T-helper 9 cell (primary cell): ENCODE results near the gene IL4R.
"Not testable (repeated sequence)": the region's sequence is repeated elsewhere in the genome, so short reads cannot be mapped to it uniquely, and the experiment has no call there.

ENCODE experiments used
- DNase-seq: peaks from one replicate; pipeline ENCODE4 v3.0.0-alpha.2; 2020

Gene IL4R

DNA sequence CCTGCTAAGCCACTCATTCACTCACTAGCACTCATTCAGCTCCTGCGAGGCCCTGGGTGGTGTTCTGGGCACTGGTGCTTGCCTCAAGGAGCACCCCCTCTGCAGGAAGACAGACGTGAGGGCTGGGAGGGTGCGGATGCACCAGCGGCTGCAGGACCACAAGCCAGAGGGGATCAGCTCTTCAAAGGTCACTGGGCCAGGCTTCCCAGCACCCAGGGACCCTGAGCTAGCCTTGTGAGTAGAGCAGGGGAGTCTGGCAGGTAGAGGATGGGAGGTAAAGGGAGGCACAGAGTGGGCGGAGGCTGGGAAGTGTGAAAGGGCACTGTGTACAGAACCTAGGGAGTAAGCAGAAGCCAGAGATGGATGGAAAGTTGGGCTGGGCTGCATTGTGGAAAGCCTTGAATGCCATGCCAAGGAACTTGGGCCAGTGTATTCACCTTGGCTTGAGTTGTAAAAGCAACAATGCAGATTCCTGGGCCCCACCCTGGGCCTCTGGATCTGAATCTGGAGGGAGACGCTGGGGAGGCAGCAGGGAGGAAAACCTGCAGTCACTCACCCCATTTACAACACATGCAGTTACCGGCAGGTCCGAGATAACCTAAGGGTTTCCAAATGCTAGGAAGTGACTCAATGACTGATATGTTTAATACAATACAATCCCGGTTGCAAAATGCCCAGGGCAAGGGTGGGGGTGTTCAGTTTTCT, 1.7 kb downstream of the IL4R start:
- no peak for DNase-seq

DNA sequence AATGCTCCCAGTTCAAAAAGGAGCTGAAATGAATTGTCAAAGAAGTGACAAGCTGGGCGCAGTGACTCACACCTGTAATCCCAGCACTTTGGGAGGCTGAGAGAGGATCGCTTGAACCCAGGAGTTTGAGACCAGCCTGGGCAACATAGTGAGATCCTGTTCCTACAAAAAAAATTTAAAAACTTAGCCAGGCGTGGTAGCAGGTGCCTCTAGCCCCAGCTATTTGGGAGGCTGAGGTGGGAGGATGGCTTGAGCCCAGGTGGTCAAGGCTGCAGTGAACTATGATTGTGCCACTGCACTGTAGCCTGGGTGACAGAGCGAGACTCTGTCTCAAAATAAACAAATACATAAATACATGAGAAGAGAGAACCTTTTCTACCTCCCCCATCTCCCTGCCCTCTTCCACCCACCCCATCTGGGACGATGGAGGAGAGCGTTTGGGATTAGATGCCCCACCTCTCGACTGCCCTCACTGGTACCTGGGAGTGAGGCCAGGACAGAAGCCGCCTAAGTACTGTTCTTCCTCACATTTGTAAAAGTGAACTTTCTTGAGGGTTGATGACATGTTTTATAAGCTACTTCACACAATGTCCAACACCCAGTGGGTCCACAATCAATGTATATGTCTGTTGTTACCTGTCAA, 2.4 kb downstream of the IL4R start:
- no peak for DNase-seq

DNA sequence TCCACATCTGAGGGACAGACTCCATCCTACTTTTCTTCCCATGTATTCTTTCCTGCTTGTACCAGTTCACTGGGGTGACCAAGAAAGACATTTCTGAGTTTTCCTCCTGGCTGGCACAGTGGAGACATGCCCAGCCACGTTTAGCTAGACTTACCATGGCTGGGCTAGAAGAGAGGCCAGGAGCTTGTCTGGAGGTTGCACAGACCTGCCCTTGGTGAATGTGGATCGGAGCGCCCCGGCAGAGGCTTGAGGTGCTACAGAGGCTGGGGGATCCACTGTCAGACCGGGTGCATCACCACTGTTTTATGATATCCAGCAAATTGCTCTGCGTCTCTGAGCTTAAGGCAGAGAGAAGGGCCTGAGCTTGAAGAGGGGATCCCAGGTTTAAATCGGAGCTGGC, 3.5 kb downstream of the IL4R start:
- no peak for DNase-seq

- no peak for DNase-seq
Measured at GRCh38 chr16:27317738-27318391, 4.1 kb downstream of the IL4R start.

DNA sequence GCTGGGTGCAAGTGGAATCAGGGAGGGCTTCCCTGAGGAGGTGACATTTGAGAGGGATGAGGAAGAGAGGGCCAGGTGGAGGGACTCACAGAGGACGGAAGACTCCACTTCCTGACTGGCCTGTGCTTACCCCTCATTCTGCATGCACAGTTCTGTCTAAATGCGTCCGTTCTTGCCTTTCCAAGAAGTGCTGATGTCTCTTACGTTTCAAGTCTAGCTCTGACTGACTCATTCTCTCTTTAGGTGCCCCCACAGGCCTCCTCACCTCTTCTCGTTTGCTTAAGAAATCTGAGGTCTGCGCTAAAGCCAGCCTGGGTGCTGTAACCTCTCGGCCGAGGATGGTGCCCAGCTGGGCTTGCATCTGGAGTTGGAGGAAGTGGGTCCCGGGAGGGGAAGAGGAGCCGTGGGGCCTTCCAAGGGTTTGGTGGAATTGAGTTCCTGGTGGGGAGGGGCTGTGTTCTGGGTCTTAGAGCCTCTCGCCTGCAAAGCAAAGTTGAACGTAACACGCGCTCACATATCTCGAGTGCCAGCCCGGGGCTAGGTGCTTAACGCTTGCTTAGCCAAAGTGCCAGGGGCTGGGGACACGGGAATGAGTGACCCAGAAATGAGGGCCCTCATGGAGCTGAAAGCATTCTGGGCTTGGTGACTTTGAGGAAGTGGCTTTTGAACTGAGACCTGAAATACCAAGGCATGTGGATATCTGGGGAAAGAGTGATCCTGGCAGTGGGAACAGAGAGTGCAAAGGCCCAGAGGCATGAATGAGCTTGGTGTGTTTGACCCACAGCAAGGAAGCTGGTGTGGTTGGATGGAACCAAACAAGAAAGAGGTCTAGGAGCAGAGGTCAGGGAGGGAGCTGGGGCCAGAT, 4.8 kb downstream of the IL4R start:
- no peak for DNase-seq

DNA sequence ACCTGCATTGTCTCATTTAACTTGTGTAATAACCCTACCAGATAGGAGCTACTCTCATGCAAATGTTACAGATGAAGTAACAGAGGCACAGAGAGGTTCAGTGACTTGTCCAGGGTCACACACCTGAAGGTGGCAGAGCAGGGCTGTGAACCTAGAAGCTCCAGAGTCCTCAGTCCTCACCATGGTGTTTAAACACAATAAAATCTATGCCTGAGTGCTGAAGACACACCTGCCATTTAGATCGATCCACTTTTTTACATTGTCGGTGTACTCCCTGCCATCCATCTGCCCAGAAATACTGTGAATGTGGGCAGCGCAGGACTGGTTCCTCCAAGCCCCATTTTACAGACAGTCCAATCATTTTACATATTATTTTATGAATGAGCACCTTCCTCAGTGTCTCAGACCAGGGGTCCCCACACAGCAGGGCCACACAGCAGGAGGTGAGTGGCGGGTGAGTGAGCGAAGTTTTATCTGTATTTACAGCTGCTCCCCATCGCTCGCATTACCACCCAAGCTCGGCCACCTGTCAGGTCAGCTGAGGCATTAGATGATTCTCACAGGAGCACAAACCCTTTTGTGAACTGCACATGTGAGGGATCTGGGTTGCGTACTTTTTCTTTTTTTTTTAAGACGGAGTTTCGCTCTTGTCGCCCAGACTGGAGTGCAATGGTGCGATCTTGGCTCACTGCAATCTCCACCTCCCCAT, 5.6 kb downstream of the IL4R start:
- DNase-seq: no peak

DNA sequence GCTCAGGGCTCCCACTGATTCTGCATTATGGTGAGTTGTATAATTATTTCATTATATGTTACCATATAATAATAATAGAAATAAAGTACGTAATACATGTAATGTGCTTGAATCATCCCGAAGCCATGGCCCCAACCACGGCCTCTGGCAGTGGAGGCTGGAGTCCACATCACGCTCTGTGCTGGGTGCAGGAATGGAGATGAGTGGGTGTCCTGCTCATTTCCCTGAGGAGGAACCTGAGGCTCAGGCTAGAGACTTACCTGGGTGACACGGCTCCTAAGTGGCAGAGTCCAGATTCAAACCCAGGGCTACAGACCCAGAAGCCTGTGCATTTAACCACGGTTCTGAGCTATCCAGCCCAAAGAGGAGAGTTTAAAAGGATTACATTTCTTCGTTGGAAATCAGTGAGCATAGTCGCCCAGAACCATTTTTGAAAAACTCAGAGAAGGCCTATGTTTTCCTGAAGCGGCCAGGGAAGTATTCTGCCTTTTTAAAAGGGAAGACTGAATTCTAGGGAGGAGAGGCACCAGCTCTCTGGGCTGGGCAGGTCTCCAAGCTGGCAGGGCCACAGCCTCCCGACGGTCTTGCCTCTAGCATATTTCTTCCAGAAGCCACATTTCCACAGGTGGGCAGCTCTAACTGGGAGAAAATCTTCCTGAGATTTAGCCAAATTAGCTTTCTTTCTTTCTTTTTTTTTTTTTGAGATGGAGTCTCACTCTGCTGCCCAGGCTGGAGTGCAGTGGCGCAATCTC, 6.7 kb downstream of the IL4R start:
- DNase-seq: no peak

GRCh38 chr16:27321013-27321915, 7.5 kb downstream of the IL4R start:
- no peak for DNase-seq

DNA sequence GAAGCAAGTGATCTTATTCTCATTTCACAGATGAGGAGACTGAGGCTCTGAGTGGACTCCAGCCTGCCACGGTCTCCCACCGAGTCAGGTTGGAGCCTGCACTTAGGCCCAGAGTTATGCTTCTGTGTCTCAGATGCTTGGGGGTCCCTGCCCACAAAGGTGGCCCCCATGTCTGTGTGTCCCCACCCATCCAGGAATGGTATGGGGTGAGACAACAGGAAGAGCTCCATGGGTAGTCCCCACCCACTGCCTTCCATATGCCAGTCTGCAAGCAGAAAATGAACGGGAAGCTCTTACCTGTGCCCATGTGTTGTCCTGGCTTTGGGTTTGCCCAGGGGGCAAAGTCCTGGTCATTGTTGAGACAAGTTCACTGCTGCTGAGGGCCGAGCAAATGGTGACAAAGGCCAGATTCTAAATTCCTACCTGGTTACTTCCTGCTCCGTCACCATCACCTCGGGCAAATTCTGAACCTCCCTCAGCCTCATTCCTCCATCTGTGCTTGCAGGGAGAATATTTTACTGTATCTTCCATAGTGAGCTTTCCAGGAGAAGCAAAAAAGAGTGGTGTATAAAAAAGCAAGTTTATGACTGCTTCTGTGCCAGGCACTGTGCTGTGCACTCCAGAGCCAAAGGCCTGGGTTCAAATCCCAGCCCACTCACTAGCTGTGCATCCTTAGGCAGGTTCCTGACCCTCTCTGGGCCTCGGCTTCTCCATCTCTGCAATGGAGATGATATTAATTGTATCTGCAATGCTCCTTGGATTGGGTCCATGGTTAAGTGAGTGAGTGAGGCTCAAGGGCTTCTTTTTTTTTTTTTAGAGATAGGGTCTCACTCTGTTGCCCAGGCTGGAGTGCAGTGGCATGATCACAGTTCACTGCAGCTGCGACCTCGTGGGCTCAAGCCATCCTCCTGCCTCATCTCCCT, 9.3 kb downstream of the IL4R start:
- no peak for DNase-seq

DNA sequence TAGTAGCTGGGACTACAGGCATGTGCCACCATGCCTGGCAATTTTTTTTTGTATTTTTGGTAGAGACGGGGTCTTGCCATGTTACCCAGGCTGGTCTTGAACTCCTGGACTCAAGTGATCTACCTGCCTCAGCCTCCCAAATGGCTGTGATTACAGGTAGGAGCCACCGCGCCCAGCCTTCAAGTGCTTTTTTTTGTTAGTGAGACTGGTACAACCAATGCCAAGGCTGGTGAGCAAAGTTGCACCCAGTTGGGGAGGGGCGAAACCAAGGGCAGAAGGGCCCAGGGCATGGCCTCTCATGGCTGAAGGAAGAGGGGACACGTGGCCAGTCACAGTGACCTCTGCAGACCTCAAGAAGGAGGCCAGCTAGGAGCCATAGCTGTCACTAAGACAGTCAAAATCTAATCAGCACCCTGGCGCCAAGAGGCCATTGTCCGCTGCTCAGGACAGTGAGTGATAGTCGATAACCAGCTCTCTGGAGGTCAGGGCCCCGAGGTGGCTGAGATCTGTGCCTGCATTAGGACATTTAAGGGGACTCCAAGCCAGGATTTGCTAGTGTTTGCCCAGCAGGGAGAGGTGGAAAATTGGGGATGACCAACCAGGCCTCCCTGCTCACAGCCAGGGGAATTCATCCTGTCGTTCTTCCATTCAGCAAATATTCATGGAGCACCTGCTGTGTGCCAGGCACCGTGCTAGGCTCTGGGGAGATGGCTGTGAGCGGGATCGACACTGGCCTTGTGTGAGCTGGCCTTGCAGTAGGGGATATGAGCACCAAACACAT, 10.2 kb downstream of the IL4R start:
- no peak for DNase-seq

- DNase-seq: no peak
Measured at GRCh38 chr16:27324851-27325301, 11.1 kb downstream of the IL4R start.

DNA sequence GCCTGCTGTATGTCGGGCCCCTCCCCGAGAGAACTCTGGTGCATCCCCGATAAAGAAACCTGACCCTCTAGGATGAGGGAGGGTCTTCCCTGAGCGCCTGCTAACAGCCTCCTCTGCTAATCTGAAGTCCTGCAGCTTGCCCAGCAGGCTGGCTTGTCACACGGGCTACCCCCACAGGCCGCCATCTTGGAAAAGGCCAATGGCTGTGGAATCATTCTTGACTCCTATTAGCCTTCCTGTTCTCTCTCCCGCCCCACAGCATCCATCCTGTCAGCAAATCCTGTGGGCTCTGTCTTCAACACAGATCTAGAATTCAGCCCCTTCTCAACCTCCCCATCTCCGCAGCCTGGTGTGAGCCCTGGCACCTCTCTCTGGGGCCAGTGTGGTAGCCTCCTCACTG, 12.0 kb downstream of the IL4R start:
- no peak for DNase-seq

DNA sequence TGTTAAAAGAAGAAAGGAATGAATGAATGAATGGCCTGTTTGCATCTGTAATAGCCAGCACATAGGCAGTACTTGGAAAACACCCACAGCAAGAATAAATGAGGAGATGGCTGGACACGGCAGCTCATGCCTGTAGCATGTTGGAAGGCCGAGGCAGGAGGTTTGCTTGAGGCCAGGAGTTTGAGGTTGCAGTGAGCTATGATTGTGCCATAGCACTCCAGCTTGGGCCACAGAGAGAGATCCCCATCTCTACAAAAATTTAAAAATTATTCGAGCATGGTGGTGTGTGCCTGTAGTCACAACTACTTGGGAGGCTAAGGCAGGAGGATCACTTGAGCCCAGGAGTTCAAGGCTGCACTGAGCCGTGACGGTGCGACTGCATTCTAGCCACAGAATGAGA, 12.5 kb downstream of the IL4R start:
- no peak for DNase-seq

GRCh38 chr16:27326738-27327585, 13.2 kb downstream of the IL4R start:
- DNase-seq: no peak

GRCh38 chr16:27327586-27327915, 13.8 kb downstream of the IL4R start:
- no peak for DNase-seq

DNA sequence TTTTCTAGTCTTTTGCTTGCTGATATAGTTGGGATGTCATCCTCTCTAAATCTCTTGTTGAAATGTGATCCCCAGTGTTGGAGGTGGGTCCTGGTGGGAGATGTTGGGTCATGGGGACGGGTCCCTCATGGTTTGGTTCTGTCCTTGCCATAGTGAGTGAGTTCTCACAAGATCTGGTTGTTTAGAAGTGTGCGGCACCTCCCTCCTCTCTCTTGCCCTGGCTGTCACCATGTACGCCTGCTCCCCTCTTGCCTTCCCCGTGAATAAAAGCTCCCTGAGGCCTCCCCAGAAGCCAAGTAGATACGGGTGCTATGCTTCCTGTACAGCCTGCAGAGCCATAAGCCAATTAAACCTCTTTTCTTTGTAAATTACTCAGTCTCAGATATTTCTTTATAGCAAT, 15.2 kb downstream of the IL4R start:
- no peak for DNase-seq

- DNase-seq: not testable (repeated sequence)
Measured at GRCh38 chr16:27329376-27330079, 15.8 kb downstream of the IL4R start.
